Effector CD4-positive, alpha-beta T cell (primary cell): ENCODE results near the gene OVOL2.
A peak's percentile ranks its signal among the peaks of the same experiment; 100 is the strongest.

Source experiments
- DNase-seq: peaks from one replicate; pipeline ENCODE4 v3.0.0-alpha.2; 2020

The OVOL2 gene

GRCh38 chr20:18011951-18012645 lies 45.6 kb downstream of the OVOL2 start:
- no peak for DNase-seq

- DNase-seq, result no peak
Observed at GRCh38 chr20:18011482-18011881, 46.2 kb downstream of the OVOL2 start.

- no peak for DNase-seq
Observed at GRCh38 chr20:18009116-18009515, 48.6 kb downstream of the OVOL2 start.

- no peak for DNase-seq
Observed at GRCh38 chr20:18007534-18008292, 50.0 kb downstream of the OVOL2 start.

- no peak for DNase-seq
Observed at GRCh38 chr20:18006684-18007083, 51.0 kb downstream of the OVOL2 start.

- no peak for DNase-seq
Observed at GRCh38 chr20:18005990-18006364, 51.7 kb downstream of the OVOL2 start.

- DNase-seq, result no peak
Observed at GRCh38 chr20:18005170-18005989, 52.3 kb downstream of the OVOL2 start.

GRCh38 chr20:18004384-18005031 lies 53.2 kb downstream of the OVOL2 start:
- no peak for DNase-seq

GRCh38 chr20:18003897-18004296 lies 53.8 kb downstream of the OVOL2 start:
- DNase-seq, result no peak

GRCh38 chr20:18001131-18001921 lies 56.4 kb downstream of the OVOL2 start:
- DNase-seq, result no peak

- no peak for DNase-seq
Observed at GRCh38 chr20:17999566-17999965, 58.1 kb downstream of the OVOL2 start.

- DNase-seq, result no peak
Observed at GRCh38 chr20:17998446-17998845, 59.3 kb downstream of the OVOL2 start.

- DNase-seq, result peak; percentile 17
Observed at GRCh38 chr20:17995967-17996819, 61.5 kb downstream of the OVOL2 start.

- no peak for DNase-seq
Observed at GRCh38 chr20:17993546-17993945, 64.2 kb downstream of the OVOL2 start.

GRCh38 chr20:17992847-17993513 lies 64.7 kb downstream of the OVOL2 start:
- no peak for DNase-seq

GRCh38 chr20:17992224-17992637 lies 65.5 kb downstream of the OVOL2 start:
- no peak for DNase-seq

- no peak for DNase-seq
Observed at GRCh38 chr20:17990278-17990972, 67.3 kb downstream of the OVOL2 start.

GRCh38 chr20:17987988-17988387 lies 69.7 kb downstream of the OVOL2 start:
- no peak for DNase-seq

GRCh38 chr20:17985388-17986018 lies 72.2 kb downstream of the OVOL2 start:
- DNase-seq, result no peak
